Activated B cell treated with CpG ODN at 0.5 μM for 24 hours (primary cell): ENCODE data around the gene CHRD. TPM values are rescaled to one million over a fixed set of nuclear protein-coding genes. Genes with fewer than 3 reads are reported as not detected.
"Not testable (repeated sequence)": the region's sequence is repeated elsewhere in the genome, so short reads cannot be mapped to it uniquely, and the experiment has no call there.

Experiments
- ATAC-seq: fragments of 200-7000 bp; cut with Tn5 transposase; one replicate; pipeline ENCODE4 v1.10.0; 2021; ENCODE audit warnings: low read depth, mild to moderate bottlenecking, moderate library complexity
- CTCF ChIA-PET: fragments of 350-600 bp; sonication (Branson Sonifier 250); formaldehyde crosslinking; loops from one replicate; lab custom pipeline; 2021; ENCODE audit warnings: antibody characterized with exemption; lab: Charles Lee
- POLR2A ChIA-PET: fragments of 350-600 bp; sonication (Branson Sonifier 250); formaldehyde crosslinking; loops from one replicate; lab custom pipeline; 2021; ENCODE audit warnings: antibody characterized with exemption; lab: Charles Lee
- DNase-seq: peaks from one replicate; pipeline ENCODE4 v3.0.0; 2022
- H3K27ac Mint-ChIP-seq: one replicate; pipeline ENCODE4 v1.8.0; 2020; ENCODE audit warnings: mixed read lengths
- H3K27me3 Mint-ChIP-seq: one replicate; pipeline ENCODE4 v1.8.0; 2021; ENCODE audit warnings: mixed read lengths
- H3K36me3 Mint-ChIP-seq: one replicate; pipeline ENCODE4 v1.8.0; 2021; ENCODE audit warnings: low read depth, mixed read lengths
- H3K4me1 Mint-ChIP-seq: one replicate; pipeline ENCODE4 v1.8.0; 2021; ENCODE audit warnings: mixed read lengths
- H3K4me3 Mint-ChIP-seq: one replicate; pipeline ENCODE4 v1.8.0; 2020; ENCODE audit warnings: mild to moderate bottlenecking, mixed read lengths
- H3K9me3 Mint-ChIP-seq: one replicate; pipeline ENCODE4 v1.8.0; 2020; ENCODE audit warnings: mixed read lengths
- CTCF ChIP-seq: fragments of 200-600 bp; IDR thresholded peaks from one replicate; pipeline ENCODE4 v1.8.0; 2022; ENCODE audit warnings: antibody characterized with exemption, mild to moderate bottlenecking
- intact Hi-C: fragments of 100-400 bp; cut with micrococcal nuclease; formaldehyde crosslinking; loops from one replicate; pipeline ENCODE4 v1.15.1; 2024
- total RNA-seq: library from RNA; stranded (reverse); gene quantifications from 2 replicates; pipeline ENCODE4 v1.2.3, GENCODE V29; 2022

CHRD gene
- total RNA-seq, 1 donor from 2014 or later: not detected

- TF ChIP-seq CTCF: no peak
- CTCF ChIA-PET: no interaction called here
- intact Hi-C loops: no loop called here
These were observed 49.9 kb downstream of the CHRD start for GRCh38 chr3:184429786-184430185.

GRCh38 chr3:184430940-184431339 lies 51.1 kb downstream of the CHRD start:
- intact Hi-C loops: no loop called here
- Mint-ChIP-seq H3K9me3 (no peaks in the 10 kb centered on the region), H3K4me3 (no peak overlapping the region), H3K36me3 (no peaks in the 10 kb centered on the region), H3K27me3 (no peaks in the 10 kb centered on the region), H3K4me1 (no peaks in the 10 kb centered on the region), H3K27ac (no peak overlapping the region)
- no peak for TF ChIP-seq CTCF
- no peak for DNase-seq
- POLR2A ChIA-PET: no interaction called here
- CTCF ChIA-PET: no interaction called here
- ATAC-seq: no peak

More at GRCh38 chr3:184429786-184430185, 49.9 kb downstream of the CHRD start:
- Mint-ChIP-seq H3K27me3 (peaks cover 4% of the 10 kb centered on the region), H3K36me3 (no peaks in the 10 kb centered on the region), H3K4me3 (no peak overlapping the region), H3K4me1 (no peaks in the 10 kb centered on the region), H3K27ac (no peak overlapping the region), H3K9me3 (no peaks in the 10 kb centered on the region)
- ATAC-seq (no peak), DNase-seq (no peak)
- POLR2A ChIA-PET: interaction anchor here (0.5 kb wide), 1 partner anchor 115 kb away, joined by 4 read pairs; no protein-coding TSS in a partner anchor

GRCh38 chr3:184433178-184433577 lies 53.3 kb downstream of the CHRD start:
- H3K27ac Mint-ChIP-seq, H3K36me3 Mint-ChIP-seq, intact Hi-C loops, POLR2A ChIA-PET, CTCF ChIA-PET, H3K27me3 Mint-ChIP-seq, H3K4me3 Mint-ChIP-seq, ATAC-seq, DNase-seq, H3K4me1 Mint-ChIP-seq, H3K9me3 Mint-ChIP-seq: not testable (repeated sequence)

- DNase-seq: no peak
- CTCF ChIA-PET: no interaction called here
- H3K4me3 Mint-ChIP-seq: no peak overlapping the region
- POLR2A ChIA-PET: no interaction called here
- H3K27me3 Mint-ChIP-seq: peaks cover 6% of the 10 kb centered on the region
- H3K4me1 Mint-ChIP-seq: no peaks in the 10 kb centered on the region
- intact Hi-C loops: no loop called here
- no peak for TF ChIP-seq CTCF
- ATAC-seq: no peak
- H3K27ac Mint-ChIP-seq: no peak overlapping the region
- H3K9me3 Mint-ChIP-seq: peaks cover 4% of the 10 kb centered on the region
- H3K36me3 Mint-ChIP-seq: no peaks in the 10 kb centered on the region
These were observed 59.2 kb downstream of the CHRD start for GRCh38 chr3:184439096-184439495.

Other genes starting within 250 kb of the CHRD start
- gene EIF2B5, start 244.7 kb upstream of the CHRD start, total RNA-seq: 72.0 and 74.2 TPM in 2 replicates
- gene DVL3, start 224.7 kb upstream of the CHRD start, total RNA-seq: 52.1 and 54.2 TPM in 2 replicates
- gene AP2M1, start 205.2 kb upstream of the CHRD start, total RNA-seq: 169 and 177 TPM in 2 replicates
- 78.0 and 86.7 TPM in 2 replicates for gene ABCF3, start 193.9 kb upstream of the CHRD start, total RNA-seq
- gene VWA5B2, start 150.5 kb upstream of the CHRD start, total RNA-seq: 0.42 and 0.76 TPM in 2 replicates
- gene ALG3, start 131.1 kb upstream of the CHRD start, total RNA-seq: 33.8 and 34.0 TPM in 2 replicates
- gene EEF1AKMT4, start 130.4 kb upstream of the CHRD start, total RNA-seq: 1.9 and 2.9 TPM in 2 replicates
- not detected in 2 replicates for gene CAMK2N2, start 118.5 kb upstream of the CHRD start, total RNA-seq
- gene ECE2, start 104.0 kb upstream of the CHRD start, total RNA-seq: not detected in 2 replicates
- gene PSMD2, start 80.8 kb upstream of the CHRD start, total RNA-seq: 206 and 210 TPM in 2 replicates
- gene EIF4G1, start 65.4 kb upstream of the CHRD start, total RNA-seq: 292 and 319 TPM in 2 replicates
- 4.5 and 5.3 TPM in 2 replicates for gene FAM131A, start 42.5 kb upstream of the CHRD start, total RNA-seq
- 3.4 and 3.5 TPM in 2 replicates for gene CLCN2, start 18.4 kb upstream of the CHRD start, total RNA-seq
- 49.3 and 60.5 TPM in 2 replicates for gene POLR2H, start 18.3 kb upstream of the CHRD start, total RNA-seq
- not detected in 2 replicates for gene THPO, start 1.8 kb upstream of the CHRD start, total RNA-seq
- gene EPHB3, start 181.7 kb downstream of the CHRD start, total RNA-seq: 0.05 and 0.07 TPM in 2 replicates